GM19035 (cell line): ENCODE results near the gene NR4A2.

Experiments
- ATAC-seq: cut with Tn5 transposase; IDR thresholded peaks from one replicate; pipeline ENCODE4 v1.9.1; 2021; ENCODE audit not compliant: unreplicated experiment

NR4A2 gene

DNA sequence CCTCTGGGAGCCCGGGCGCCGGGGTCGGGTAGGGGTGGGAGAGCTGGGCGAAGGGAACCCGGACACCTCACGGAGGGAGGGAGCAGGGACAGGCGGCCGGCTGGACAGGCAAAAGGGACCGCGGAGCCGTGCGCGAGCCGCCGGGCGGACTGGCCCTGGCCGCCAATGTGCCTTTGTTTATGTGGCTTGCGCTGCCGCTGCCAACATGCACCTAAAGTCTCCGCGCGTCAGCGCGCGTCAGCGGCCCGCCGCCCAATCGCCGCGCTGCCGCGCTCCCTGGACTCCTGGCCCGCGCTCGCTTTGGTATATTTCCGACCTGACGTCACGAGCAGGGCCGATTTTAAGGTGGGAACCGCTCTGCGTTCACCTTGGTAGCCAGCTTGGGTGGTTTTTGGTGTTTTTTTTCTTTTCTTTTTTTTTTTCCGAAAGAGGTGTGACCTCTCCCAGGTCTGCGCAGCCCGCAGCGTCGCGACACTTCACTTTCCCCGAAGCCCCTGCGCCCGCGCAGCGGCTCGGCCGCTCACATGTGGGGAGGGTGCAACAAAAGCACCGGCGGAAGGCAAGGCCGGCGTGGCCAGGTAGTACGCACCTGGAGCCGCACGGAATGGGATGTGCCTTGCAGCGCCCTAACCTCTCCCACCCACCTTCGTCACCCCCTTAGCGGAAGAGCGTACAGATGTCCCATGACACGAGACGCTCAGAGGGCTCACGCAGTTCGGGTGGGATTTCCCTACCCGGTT is at the start of gene NR4A2:
Gene NR4A2, minus strand, starts transcription at position 188 of the 740 bp plus-strand sequence. CDS start 2,535 bp downstream, outside the sequence.
- peak; percentile 77 for ATAC-seq

GRCh38 chr2:156380117-156380645 is 47.7 kb upstream of the NR4A2 start:
- ATAC-seq, result peak; percentile 91

DNA sequence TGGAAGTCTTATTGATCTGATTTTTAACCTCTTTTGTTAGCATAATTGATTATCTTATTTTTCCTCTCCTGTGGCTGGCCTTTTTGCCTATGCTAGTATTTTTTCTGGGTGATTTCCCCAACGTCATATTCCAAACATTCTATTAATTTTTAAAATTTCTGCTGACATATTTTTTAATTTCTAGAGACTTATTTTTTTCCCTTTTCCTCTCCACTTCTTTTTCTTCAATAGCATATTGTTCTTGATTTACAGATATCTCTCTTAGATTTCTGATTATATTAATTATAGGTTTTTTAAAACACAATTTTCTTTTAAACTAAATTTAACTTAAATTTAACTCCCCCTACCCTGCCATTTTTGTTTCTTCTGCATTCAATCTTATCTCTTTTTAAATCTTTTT is 47.2 kb upstream of the NR4A2 start:
- ATAC-seq, result no peak

DNA sequence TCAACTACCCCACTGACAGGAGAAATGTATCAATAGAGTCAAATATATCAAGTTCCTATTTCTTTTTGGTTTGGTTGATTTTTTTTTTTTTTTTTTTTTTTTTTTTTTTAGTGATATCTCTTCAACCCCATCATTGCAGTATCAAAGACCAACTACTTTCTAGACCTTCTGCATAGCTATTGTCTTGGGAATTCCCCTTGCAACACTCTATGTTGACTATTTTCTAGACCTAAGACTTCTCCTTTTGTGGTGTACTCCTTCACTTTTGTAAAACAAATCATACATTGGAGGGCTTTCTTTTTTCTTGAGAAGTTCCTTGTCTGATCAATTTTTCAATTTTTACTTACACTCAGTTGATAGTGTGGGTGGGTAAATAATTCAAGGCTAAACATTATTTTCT is 46.5 kb upstream of the NR4A2 start:
- peak; percentile 58 for ATAC-seq

GRCh38 chr2:156366753-156367152 is 34.2 kb upstream of the NR4A2 start:
- no peak for ATAC-seq

DNA sequence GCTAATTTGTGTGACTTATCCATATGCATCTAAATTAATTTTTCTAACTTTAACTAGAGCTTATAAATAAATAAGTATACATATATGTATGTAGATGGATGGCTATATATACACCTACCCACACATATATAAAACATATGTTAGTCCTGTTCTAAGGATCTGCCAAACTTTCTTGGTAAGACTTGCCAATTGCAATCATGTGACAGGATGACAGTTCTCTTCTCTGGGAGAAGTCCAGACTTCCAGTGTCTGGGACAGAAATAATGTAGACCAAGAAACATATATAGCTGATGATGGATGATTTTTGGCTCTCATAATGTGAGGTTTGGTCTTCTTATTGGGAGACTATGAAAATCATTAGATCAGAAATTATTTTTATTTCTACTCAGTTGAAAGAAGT is 30.6 kb upstream of the NR4A2 start:
- no peak for ATAC-seq

DNA sequence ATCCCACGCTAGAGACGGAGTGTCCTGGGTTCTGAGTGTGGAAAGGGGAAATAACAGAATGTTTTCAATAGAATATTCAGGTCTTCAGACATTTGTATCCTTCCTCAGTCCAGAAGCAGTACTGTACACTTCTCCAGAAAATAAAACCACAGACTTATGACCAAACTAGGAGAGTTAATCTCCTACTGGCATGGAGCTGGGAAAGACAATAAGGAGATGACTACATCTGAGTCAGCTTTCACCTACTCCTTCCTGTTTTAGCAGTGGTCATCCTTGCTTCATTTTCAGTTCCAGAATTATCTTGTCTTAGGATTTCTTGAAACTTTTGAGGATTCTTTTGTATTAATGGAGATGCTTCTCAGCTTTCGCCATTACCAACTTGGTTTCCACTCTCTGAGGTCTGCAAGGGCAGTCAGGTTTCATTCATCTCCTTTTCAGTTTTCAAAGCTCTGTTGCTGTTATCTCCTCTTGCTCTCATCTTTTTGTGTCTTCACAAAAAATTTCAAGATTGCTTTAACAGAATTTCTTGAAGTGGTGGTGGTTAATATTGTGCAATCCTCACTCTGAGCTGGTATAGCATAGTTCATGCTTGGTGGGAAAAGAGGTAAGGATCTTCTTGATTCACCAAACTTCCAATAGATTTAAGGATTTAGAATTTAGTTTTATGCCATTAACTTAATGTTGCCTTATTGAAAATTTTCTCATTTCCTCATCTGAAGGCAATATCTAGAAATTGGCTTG is 23.7 kb upstream of the NR4A2 start:
- ATAC-seq, result no peak

- no peak for ATAC-seq
Observed at GRCh38 chr2:156352911-156353310, 20.4 kb upstream of the NR4A2 start.

- no peak for ATAC-seq
Observed at GRCh38 chr2:156350374-156351142, 18.0 kb upstream of the NR4A2 start.

DNA sequence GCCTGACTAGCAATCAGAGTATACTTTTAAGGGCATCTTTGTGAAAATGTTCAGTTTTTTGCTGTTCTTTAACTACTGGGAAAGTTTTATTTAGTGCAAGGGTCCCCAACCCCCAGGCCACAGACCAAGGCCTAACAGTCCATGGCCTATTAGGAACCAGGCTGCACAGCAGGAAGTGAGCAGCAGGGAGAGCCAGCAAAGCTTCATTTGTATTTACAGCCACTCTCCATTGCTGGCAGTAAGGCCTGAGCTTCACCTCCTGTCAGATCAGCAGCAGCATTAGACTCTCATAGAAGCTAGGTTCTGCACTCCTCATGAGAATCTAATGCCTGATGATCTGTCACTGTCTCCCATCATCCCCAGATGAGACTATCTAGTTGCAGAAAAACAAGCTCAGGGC is 17.1 kb upstream of the NR4A2 start:
- ATAC-seq, result no peak

DNA sequence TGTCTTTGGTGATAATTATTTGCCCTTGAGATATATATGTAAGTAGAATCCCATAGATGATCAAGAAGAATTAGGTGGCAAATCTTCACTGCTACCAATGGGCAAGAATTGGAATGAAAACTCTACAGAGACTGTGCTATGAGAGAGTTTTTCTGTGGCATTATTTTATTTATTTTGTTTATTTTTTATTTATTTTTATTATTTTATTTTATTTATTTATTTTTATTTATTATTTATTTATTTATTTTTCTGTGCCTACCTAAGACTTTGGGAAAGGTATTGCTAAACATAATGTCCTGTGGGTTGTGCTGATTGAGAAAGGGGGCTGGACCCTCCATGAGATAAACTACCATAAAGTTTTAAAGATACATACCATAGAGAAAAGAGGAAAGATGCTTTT is 16.6 kb upstream of the NR4A2 start:
- no peak for ATAC-seq

GRCh38 chr2:156347431-156347830 is 14.9 kb upstream of the NR4A2 start:
- no peak for ATAC-seq

- no peak for ATAC-seq
Observed at GRCh38 chr2:156346731-156347130, 14.2 kb upstream of the NR4A2 start.

GRCh38 chr2:156345582-156345981 is 13.1 kb upstream of the NR4A2 start:
- ATAC-seq, result no peak

GRCh38 chr2:156343940-156344301 is 11.4 kb upstream of the NR4A2 start:
- no peak for ATAC-seq

- ATAC-seq, result no peak
Observed at GRCh38 chr2:156343096-156343939, 10.8 kb upstream of the NR4A2 start.

DNA sequence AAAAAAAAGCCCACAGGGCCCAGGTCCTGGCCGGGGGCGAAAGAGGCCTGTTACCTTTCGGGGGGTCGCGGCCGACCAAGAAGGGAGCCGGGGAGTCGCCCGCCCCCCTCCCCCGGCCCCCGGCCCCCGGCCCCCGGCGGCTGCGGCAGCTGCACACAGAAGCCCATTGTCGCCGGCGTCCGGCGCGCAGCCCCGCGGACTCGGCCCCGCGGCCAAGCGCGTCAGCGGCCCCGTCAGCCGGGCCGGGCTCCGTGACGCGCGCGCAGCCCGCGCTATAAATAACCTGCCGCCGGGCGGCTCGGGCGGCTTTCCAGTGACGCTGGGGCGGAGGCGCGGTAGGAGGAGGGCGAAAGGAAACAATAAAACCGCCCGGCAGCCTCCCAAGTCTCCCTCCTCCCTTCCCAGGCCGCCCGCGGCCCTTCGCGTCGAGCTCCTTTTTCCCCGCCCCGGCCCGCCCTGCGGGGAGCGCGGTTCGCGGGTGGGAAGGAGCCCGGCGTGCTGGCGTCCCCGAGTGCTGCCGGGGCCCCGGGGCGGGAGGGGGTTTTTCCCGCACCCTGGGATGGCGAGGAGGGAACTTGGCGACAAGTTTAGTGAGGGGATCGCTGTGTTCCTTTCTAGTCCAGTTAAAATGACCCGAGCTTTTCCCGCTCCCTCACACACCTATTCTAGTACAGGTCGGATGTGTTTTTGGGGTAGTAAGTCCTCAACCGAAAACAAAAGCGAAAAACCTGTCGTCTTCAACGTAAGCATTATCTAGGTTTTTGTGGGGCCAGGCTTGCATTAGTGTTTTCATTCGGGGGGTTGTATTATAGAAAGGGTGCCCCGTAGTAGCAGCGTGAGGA is 10.0 kb upstream of the NR4A2 start:
- ATAC-seq, result peak; percentile 56

DNA sequence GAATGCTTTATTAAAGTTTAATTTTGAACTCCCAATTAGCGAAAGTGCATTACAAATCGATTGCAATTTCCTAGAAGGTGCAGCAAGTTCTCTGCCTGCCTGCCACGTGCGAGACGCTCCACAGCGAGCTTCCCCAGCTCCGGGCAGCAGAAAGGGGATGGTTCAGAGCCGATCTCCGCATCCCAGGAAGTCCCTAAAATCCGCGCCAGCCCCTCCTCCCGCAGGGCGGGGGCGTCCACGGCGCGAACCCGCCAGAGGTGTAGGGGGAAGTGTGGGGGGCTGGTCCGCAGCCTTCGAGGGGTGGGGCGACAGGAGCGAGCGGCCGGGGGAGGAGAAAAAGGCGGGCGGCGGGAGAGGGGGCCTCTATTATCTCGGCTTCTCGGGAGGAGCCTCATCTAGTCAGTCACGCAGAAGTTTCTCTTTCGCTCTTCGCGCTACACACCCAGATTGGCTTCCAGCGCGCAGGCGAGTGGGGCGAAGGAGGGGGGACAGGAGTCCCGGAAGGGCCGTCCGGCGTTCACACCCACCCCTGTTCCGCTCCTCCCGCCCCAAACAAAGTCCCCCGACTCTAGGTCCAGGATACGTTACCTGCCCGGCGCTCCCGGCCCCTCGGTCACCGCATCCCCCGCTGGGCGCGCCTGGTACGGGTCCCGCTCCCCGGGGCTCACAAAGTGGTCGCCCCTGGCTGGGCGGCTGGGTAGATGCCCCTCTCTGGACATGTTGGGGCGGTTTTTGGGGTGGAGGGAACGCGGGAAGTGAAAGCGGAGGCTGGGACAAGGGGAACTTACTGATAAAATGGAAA is 9.1 kb upstream of the NR4A2 start:
- ATAC-seq, result peak; percentile 79
